ENCODE results near the gene RAB5B. TPM values are rescaled to one million over a fixed set of nuclear protein-coding genes. Genes with fewer than 3 reads are reported as not detected.

RAB5B gene
- 59.4 and 61.0 TPM in 2 replicates for total RNA-seq (2014; rRNA removed; shearing (Covaris generic))

DNA sequence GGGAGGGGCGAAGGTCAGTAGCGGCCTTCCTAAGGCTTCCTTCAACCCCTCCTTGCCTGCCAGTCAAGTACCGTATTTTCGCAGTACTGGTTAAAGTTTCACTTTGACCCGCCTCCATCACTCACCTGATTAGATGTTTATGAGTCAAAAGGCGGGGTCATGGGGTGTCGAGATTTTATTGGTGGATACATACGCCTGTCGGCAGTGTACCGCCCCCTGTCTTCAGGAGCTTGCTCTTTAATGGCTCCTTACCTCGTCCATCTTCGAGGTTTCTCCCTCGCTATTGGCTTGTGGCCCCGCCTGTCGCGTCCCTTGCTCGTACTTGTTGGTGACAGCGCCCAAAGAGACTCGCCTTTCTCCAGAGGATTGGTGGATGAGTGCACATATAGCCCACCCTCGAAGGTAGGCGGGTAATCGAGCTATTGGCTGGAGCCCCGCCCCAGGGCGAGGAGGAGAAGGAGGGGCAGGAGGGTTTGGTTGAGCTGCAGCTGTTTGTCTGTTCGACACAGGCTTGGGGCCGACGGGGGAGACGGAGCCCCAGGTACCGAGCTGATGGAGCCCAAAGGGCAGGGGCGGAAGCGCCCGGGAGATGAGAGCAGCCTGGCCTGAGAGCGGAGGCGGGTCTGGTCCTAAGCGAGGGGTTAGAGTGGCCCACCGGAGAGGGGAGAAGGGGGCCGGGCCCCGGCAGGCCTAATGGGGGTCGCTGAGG lies at the start of gene RAB5B:
Gene RAB5B (plus strand): TSS at position 480 of the 709 bp plus-strand sequence. CDS start 12,883 bp downstream, outside the sequence.
- H3K27me3 ChIP-seq, result no peaks in the 10 kb centered on the region
- peaks cover 9% of the 10 kb centered on the region; the same call in 1 of the 2 replicates for H3K36me3 ChIP-seq
- H3K4me1 ChIP-seq, result no peaks in the 10 kb centered on the region; the same call in 1 of the 2 replicates
- peak; percentile 100 for DNase-seq
- no peaks in the 10 kb centered on the region for H3K9me3 ChIP-seq (replicated peaks)
- peak within 1 kb of the TSS; percentile 98 for H3K4me3 ChIP-seq
- H3K27ac ChIP-seq, result peak within 1 kb of the TSS; percentile 93

DNA sequence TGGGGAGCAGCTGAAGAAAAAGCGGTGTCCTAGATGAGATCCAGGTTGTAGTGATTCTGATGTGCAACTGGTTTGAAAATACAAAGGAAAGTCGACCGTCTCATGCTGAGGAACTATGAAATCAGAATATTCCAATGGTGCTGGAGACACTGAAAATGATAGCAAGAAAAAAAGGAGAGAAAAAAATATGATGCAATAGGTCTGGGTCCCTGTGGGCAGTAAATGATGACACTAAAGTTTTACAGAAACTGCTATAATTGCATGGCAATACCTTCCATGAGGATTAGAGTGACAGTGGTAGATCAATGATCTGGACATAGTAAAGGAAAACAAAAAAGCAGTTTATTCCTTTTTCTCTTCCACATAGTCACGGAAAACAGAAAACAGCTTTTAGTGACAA lies 48.5 kb upstream of the RAB5B start:
- no peak overlapping the region for H3K27ac ChIP-seq
- no peaks in the 10 kb centered on the region for H3K27me3 ChIP-seq
- H3K36me3 ChIP-seq, result 0 out of 2 replicates have a peak, but pooled peaks cover 4% of the 10 kb centered on the region
- no peak for DNase-seq
- H3K4me3 ChIP-seq, result no peak overlapping the region
- no peaks in the 10 kb centered on the region for H3K9me3 ChIP-seq (replicated peaks)
- H3K4me1 ChIP-seq, result no peaks in the 10 kb centered on the region

- DNase-seq, result no peak
- H3K27ac ChIP-seq, result peak overlapping the region; percentile 65
- H3K4me3 ChIP-seq, result peak overlapping the region; percentile 70
- 0 out of 2 replicates have a peak, but pooled peaks cover 4% of the 10 kb centered on the region for H3K36me3 ChIP-seq
- peaks cover 3% of the 10 kb centered on the region for H3K4me1 ChIP-seq
- no peaks in the 10 kb centered on the region for H3K9me3 ChIP-seq (replicated peaks)
- H3K27me3 ChIP-seq, result no peaks in the 10 kb centered on the region
These were observed 47.8 kb upstream of the RAB5B start for GRCh38 chr12:55925870-55926737.

- H3K4me1 ChIP-seq, result peaks cover 5% of the 10 kb centered on the region
- H3K4me3 ChIP-seq, result peak overlapping the region; percentile 70
- H3K9me3 ChIP-seq (replicated peaks), result no peaks in the 10 kb centered on the region
- DNase-seq, result peak; percentile 92 to 94
- peak overlapping the region; percentile 65 for H3K27ac ChIP-seq
- H3K27me3 ChIP-seq, result no peaks in the 10 kb centered on the region
- 0 out of 2 replicates have a peak, but pooled peaks cover 4% of the 10 kb centered on the region for H3K36me3 ChIP-seq
These were observed 46.9 kb upstream of the RAB5B start for GRCh38 chr12:55926738-55927587.

DNA sequence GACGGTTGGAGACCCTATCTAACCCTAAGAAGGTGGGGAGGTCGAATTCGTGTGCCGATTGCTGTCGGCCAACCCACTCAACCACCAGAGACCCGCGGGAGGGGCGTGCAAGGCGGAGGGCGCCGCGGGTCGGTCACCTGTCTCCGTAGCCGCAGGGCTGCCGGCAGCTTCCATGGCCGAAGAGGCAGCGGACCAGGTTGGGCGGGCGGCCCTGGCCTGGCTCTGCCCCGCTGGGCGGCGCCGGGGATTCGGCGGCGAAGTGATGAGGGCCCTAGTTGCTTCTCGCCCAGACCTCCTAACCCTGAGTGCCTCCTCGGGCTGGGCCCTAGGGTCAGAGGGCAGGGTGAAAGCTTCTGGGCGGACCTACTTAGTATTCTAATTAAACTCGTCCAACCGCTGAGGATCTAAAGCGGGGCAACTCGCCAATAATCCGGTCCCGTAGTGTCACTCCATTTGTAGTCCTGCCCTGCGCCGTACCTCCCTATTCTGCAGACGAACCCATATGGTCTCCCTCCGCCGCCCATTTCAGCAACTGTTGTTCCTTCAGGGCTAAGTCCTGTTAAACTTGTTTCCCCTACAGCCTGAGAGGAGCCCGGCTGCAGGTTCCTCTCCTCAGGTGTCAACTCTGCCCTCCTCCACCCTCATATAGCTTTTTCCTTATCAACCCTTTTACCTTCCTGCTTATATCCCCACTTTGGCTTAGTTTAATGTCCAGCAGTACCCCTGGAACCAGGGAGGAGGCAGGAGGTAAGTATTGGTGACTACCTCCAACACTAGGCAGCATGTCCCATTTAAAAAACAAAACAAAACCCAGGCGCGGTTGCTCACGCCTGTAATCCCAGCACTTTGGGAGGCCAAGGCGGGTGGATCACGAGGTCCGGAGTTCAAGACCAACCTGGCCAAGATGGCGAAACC lies 46.0 kb upstream of the RAB5B start, which contains the start of gene PYM1:
Gene PYM1 (minus strand): TSS at position 307 of the 915 bp plus-strand sequence. CDS start 133 bp downstream, at position 174.
- Histone ChIP-seq H3K27me3 (no peaks in the 10 kb centered on the region), H3K36me3 (no peaks in the 10 kb centered on the region), H3K27ac (peak within 1 kb of the TSS; percentile 65), H3K4me1 (peaks cover 10% of the 10 kb centered on the region), H3K4me3 (peak within 1 kb of the TSS; percentile 70), H3K9me3 (replicated peaks) (no peaks in the 10 kb centered on the region)
- peak; percentile 61 to 65 for DNase-seq

DNA sequence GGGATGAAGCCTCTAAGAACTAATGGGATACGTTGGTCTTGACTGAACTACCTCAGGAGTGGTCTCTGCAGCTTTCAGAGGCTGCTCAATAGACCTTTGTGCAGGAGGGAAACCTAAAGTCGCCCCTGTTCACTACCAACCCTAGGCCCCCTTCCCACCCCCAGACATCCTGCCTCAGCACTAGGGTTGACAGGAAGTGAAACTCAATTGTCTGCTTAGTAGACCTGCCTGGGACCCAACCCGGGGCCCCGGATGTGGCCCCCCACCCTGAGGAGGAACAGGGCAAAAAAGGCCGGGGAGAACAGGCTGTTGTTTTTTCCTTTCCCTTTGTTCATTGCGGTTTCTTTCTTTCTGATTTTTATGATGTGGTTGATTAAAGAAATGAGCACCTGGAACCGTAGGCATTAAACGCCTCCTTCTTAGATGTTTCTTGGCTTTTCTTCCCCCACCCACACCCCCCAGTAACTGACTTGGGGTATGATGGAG lies 44.5 kb upstream of the RAB5B start:
- Histone ChIP-seq H3K4me1 (peaks cover 13% of the 10 kb centered on the region), H3K27ac (no peak overlapping the region), H3K27me3 (no peaks in the 10 kb centered on the region)

DNA sequence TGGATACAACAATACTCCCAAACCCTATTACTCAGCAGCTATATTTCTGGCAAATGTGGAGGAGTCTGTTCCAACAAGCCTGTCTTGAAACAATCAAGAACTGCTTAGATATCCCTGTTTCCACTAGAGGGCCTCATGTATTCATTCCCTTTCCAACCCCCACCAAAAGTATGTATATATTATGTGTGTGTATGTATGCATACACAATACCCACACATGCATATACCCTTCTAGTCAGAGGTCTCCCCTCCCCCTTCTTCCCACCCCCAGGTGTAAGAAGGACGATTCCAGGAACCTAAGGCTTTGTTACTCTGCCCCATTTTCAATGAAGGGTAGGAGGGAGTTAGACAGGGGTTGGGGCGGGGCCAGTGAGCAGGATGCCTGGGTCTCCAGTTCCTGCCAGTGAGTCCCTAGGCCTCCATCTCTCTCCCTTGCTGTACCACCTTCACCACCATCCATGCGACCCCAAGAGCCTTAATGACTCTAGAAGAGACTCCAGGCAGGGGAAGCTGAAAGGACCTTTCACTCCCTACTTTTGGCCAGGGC lies 43.0 kb upstream of the RAB5B start, which contains the start of gene DGKA:
Gene DGKA (plus strand): TSS at position 392 of the 546 bp plus-strand sequence. CDS start 5,342 bp downstream, outside the sequence.
- H3K9me3 ChIP-seq (replicated peaks), result no peaks in the 10 kb centered on the region
- peak; percentile 17 to 69 for DNase-seq
- peaks cover 13% of the 10 kb centered on the region for H3K4me1 ChIP-seq
- no peaks in the 10 kb centered on the region for H3K27me3 ChIP-seq
- no peak within 1 kb of the TSS for H3K27ac ChIP-seq
- H3K4me3 ChIP-seq, result peak within 1 kb of the TSS; percentile 56
- H3K36me3 ChIP-seq, result no peaks in the 10 kb centered on the region

More for the DNA sequence above, 44.5 kb upstream of the RAB5B start:
- H3K36me3 ChIP-seq, result no peaks in the 10 kb centered on the region
- DNase-seq, result no peak
- H3K9me3 ChIP-seq (replicated peaks), result no peaks in the 10 kb centered on the region
- no peak overlapping the region for H3K4me3 ChIP-seq

DNA sequence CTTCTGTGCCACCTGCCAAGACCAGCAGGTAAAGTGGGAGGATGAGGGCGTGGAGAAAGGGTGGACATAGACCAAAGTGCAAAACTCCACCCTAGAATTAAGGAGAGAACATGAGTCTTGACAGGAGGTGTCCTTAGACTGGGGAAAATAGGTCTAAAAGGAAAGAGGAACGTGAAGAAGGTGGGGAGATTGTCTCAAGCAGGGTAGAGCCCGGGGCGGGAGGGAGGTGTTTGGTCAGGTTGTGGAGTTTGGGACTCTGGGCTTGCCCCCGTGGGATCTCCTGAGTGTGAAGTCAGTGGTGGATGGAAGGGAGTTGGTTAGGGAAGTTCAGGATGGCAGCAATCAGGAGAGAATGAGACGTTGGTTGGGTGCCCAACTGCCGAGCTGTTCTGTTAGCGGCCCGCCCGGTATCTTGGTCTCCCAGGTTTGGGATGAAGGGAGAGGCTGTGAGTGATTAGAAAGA lies 42.5 kb upstream of the RAB5B start:
- Histone ChIP-seq H3K27me3 (no peaks in the 10 kb centered on the region), H3K4me3 (peak overlapping the region; percentile 56), H3K4me1 (peaks cover 13% of the 10 kb centered on the region), H3K27ac (no peak overlapping the region), H3K36me3 (no peaks in the 10 kb centered on the region), H3K9me3 (replicated peaks) (no peaks in the 10 kb centered on the region)
- DNase-seq, result peak; percentile 7 to 35

DNA sequence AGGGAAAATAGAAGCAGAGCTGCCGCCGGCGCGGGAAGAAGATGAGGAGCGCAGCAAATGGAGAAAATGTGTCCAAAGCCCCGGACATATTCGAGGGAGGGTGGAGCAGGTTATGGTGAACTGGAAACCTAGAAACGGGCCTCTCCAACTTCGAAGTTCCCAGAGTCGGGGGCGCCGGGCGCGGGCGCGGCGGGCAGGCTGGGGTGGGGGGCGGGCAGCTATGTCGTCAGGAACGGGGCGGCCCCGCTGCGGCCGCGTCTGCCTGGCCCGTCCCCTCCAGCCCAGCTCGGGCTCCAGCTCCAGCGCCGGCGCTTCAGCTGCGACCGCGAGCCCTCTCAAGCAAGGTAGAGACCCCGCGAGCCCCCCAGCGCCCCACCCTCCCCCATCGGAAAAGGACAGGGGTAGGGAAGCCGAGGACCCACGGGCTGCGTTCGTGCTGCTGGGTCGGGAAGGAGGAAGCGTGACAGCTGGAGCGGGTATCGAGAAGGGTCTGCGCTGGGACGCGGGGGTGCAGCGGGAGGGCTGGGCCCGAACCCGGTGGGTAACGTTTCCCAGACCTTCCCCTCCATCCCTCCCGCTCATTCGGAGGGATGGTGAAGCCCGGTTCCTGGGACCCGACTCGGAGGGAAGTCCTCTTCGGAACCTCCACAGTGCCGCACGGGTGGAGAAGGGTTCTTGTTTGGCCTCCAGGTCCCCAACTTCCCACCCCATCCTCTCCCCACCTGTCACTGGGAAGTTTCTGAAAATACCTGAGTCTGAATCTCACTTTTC lies 41.9 kb upstream of the RAB5B start:
- Histone ChIP-seq H3K4me1 (peaks cover 13% of the 10 kb centered on the region), H3K4me3 (peak overlapping the region; percentile 56), H3K27me3 (no peaks in the 10 kb centered on the region), H3K27ac (no peak overlapping the region), H3K36me3 (no peaks in the 10 kb centered on the region), H3K9me3 (replicated peaks) (no peaks in the 10 kb centered on the region)
- peak; percentile 20 to 45 for DNase-seq

DNA sequence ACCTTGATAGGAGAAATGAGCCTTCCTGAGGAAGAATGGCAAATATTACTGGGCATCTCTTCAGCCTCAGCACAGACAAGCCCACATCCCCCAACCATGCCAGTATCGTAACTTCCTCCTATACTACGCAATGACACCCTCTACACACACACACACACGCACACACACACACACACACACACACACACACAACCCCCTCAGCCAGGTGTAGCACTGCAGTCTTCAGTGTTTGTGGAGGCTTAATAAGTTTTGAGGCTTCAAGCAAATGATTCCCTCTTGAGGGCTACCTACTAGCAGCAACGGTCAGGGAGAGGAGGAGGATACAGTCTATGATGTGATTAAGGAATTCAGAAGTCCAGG lies 41.3 kb upstream of the RAB5B start:
- Histone ChIP-seq H3K4me3 (peak overlapping the region; percentile 56), H3K9me3 (replicated peaks) (no peaks in the 10 kb centered on the region), H3K4me1 (peaks cover 13% of the 10 kb centered on the region), H3K36me3 (no peaks in the 10 kb centered on the region), H3K27me3 (no peaks in the 10 kb centered on the region), H3K27ac (no peak overlapping the region)
- no peak for DNase-seq

GRCh38 chr12:55933169-55933798 lies 40.6 kb upstream of the RAB5B start:
- H3K4me1 ChIP-seq, result peaks cover 13% of the 10 kb centered on the region
- no peaks in the 10 kb centered on the region for H3K36me3 ChIP-seq
- DNase-seq, result no peak
- no peaks in the 10 kb centered on the region for H3K9me3 ChIP-seq (replicated peaks)
- no peak overlapping the region for H3K4me3 ChIP-seq
- H3K27ac ChIP-seq, result no peak overlapping the region
- H3K27me3 ChIP-seq, result no peaks in the 10 kb centered on the region
